ENCODE results near the gene ZNF236.

DNA sequence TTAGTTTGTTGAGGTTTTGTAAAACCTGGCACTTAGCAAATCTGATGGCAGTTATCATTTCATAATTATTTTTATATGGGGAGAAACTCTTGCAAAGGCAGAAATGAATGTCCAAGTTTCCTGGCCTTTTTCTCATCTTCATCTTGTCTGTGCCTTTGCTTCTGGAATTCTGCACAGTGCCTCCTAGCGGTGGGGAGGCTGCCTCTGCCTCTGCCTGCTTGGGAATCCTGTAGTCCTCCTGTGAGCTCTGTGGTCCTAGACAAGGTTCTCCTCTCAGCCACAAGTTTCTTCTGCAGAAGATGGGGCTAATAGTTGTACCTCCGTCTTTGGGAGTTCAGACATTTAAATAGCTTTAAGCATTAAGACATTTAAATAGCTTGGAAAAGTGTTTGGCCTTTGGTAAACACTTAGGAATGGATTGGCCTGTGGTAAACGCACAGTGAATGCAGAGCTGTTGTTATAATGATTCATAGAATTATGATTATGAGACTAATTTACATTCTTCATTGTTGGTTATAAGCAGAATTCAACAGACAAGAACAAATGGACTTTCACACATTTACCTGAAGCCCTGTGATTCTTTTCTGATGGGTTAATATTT, 101.2 kb downstream of the ZNF236 start:
- TF ChIP-seq CTCF (conservative IDR thresholded peaks at IDR 0.05; ENCODE audit: low read length), result peak; percentile 75
- no peak for TF ChIP-seq EZH2phosphoT487 (IDR thresholded peaks at IDR 0.05; ENCODE audit: borderline replicate concordance, low read depth, low read length)
